Measurements from ENCODE around the gene UNC13A. TPM values are rescaled to one million over a fixed set of nuclear protein-coding genes. Genes with fewer than 3 reads are reported as not detected.

UNC13A gene
- total RNA-seq, 1 donor from 2014 or later: 2.1 TPM

DNA sequence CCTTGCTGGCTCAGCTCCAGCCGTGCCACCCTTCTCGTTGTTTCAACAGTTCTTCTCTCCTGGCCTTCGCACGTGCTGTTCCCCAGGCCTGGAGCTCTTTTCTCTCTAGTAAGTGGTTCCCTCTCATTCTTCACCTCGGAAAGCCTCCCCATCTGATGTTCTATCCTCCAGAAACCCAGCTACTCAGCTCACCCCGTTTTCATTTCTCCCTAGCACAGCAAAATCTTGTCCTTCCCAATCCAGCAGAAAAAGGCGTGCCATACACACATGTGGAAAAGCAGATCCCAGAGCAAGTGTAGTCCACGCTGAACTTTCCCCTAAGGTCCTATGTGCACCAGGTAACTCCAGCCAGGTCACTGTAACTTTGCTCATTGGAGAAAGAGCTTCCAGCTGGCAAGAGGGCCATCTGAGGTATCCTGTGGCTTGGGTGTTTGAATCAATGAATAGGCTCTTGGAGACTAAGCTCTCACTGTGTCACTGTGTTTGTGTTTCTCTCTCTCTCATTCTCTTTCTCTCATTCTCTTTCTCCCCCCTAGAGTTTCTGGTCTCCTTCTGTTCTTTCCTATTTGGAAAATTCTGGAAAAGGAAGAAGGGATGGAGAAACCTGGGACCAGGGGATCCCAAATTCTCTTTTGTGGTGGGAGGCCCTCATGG, 83.7 kb downstream of the UNC13A start:
- Mint-ChIP-seq H3K27me3 (ENCODE audit: low read depth) (peaks cover 24% of the 10 kb centered on the region), H3K27ac (ENCODE audit: unreplicated experiment) (no peak overlapping the region), H3K36me3 (ENCODE audit: low read depth) (no peaks in the 10 kb centered on the region), H3K9me3 (ENCODE audit: low read depth) (no peaks in the 10 kb centered on the region), H3K4me3 (ENCODE audit: unreplicated experiment) (no peak overlapping the region), H3K4me1 (ENCODE audit: low read depth) (peaks cover 7% of the 10 kb centered on the region)
- no peak for DNase-seq (ENCODE audit: low spot score)
- TF ChIP-seq, protein P1, sequence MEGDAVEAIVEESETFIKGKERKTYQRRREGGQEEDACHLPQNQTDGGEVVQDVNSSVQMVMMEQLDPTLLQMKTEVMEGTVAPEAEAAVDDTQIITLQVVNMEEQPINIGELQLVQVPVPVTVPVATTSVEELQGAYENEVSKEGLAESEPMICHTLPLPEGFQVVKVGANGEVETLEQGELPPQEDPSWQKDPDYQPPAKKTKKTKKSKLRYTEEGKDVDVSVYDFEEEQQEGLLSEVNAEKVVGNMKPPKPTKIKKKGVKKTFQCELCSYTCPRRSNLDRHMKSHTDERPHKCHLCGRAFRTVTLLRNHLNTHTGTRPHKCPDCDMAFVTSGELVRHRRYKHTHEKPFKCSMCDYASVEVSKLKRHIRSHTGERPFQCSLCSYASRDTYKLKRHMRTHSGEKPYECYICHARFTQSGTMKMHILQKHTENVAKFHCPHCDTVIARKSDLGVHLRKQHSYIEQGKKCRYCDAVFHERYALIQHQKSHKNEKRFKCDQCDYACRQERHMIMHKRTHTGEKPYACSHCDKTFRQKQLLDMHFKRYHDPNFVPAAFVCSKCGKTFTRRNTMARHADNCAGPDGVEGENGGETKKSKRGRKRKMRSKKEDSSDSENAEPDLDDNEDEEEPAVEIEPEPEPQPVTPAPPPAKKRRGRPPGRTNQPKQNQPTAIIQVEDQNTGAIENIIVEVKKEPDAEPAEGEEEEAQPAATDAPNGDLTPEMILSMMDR (IDR thresholded peaks at IDR 0.05): no peak

DNA sequence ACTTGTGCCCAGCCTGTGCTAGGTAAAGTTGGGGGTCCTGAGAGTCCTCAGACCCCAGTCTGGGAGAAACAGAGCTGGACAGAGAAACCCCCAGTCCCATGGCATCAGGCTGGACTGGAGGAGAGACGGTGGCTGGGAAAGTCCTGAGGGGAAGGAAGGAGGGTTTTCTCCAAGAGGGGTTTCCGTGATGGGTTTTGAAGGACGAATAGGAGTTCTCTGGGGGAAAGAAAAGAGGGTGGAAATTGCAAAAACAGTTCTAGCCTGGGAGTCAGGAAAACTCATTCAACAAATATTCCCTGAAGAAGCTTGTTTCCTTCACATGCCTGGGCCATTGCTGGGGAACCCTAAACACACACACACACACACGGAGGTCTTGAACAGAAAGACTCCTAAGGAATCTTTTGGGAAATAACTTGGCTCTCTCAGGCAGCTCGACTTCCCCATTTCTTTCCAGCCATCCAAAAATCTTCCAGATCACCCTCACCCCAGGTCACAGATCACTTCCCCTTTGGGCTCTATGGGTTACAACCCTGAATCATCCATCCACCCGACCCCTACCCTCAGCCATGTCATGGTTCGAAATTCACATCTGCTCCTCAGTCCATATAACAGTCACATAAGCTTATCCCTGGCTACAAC, 85.2 kb downstream of the UNC13A start:
- no peak overlapping the region for H3K4me3 Mint-ChIP-seq (ENCODE audit: unreplicated experiment)
- H3K4me1 Mint-ChIP-seq (ENCODE audit: low read depth): peaks cover 7% of the 10 kb centered on the region
- no peak overlapping the region for H3K27ac Mint-ChIP-seq (ENCODE audit: unreplicated experiment)
- H3K36me3 Mint-ChIP-seq (ENCODE audit: low read depth): no peaks in the 10 kb centered on the region
- H3K9me3 Mint-ChIP-seq (ENCODE audit: low read depth): no peaks in the 10 kb centered on the region
- TF ChIP-seq, protein P1 (IDR thresholded peaks at IDR 0.05): no peak
- no peak for DNase-seq (ENCODE audit: low spot score)
- peaks cover 24% of the 10 kb centered on the region for H3K27me3 Mint-ChIP-seq (ENCODE audit: low read depth)

DNA sequence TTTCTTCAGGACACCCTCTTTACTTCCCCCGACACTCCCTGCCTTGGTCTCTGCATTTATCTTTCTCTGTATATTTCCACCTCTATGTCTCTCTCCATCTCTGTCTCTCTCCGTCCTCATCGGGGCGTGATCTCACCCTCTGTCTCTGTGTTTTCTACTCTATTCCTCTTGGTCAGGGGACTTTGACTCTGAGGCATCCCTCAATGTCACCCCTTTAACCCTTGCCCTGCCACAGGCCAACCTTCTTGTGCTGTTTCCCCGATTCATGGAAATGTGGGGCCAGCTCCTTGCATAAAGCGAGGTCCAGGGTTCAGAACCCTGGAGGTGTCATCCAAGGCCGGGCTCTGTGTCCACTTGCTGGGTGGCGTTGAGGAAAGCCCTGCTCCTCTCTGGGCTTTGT, 85.9 kb downstream of the UNC13A start:
- H3K9me3 Mint-ChIP-seq (ENCODE audit: low read depth): no peaks in the 10 kb centered on the region
- DNase-seq (ENCODE audit: low spot score): no peak
- TF ChIP-seq, protein P1 (IDR thresholded peaks at IDR 0.05): no peak
- H3K36me3 Mint-ChIP-seq (ENCODE audit: low read depth): no peaks in the 10 kb centered on the region
- H3K4me1 Mint-ChIP-seq (ENCODE audit: low read depth): peaks cover 7% of the 10 kb centered on the region
- peaks cover 24% of the 10 kb centered on the region for H3K27me3 Mint-ChIP-seq (ENCODE audit: low read depth)
- H3K27ac Mint-ChIP-seq (ENCODE audit: unreplicated experiment): no peak overlapping the region
- H3K4me3 Mint-ChIP-seq (ENCODE audit: unreplicated experiment): no peak overlapping the region

DNA sequence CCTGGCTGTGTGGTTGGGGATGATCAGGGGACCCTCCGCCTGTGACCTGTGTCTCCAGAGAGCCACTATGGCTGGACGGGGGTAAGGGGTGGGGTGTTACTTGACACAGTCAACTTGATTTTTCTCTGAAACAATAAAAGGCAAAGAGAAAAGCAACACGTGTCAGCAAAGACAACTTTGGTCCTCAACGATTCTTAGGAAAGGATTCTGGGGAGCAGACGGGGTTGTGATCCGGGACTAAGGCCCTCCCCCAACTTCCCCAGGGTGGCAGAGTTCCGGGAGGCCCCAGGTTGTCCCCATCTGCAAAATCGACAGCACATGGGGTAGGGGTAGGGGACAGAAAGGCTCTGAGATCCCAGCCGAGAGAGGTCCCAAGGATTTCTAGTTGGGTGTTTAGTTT, 86.5 kb downstream of the UNC13A start:
- H3K27ac Mint-ChIP-seq (ENCODE audit: unreplicated experiment): no peak overlapping the region
- H3K4me1 Mint-ChIP-seq (ENCODE audit: low read depth): peaks cover 4% of the 10 kb centered on the region
- TF ChIP-seq, protein P1 (IDR thresholded peaks at IDR 0.05): no peak
- no peak for DNase-seq (ENCODE audit: low spot score)
- no peaks in the 10 kb centered on the region for H3K9me3 Mint-ChIP-seq (ENCODE audit: low read depth)
- H3K36me3 Mint-ChIP-seq (ENCODE audit: low read depth): no peaks in the 10 kb centered on the region
- H3K4me3 Mint-ChIP-seq (ENCODE audit: unreplicated experiment): no peak overlapping the region
- H3K27me3 Mint-ChIP-seq (ENCODE audit: low read depth): peaks cover 24% of the 10 kb centered on the region

DNA sequence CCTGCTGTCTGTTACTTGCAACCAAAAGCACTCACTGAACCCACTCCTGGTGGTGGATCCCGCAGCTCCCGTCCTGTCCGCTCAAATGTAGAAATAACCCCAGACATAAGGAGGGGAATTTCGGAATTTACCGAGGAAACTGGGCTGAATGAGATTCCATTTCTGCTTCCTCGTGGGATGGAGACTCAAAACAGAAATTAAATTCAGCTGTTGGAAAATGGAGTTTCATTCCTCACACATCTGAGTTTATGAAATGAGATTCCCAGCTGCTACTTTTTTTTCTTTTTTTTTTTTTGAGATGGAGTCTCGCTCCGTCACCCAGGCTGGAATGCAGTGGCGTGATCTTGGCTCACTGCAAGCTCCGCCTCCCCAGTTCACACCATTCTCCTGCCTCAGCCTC, 88.4 kb downstream of the UNC13A start:
- DNase-seq (ENCODE audit: low spot score): no peak
- H3K36me3 Mint-ChIP-seq (ENCODE audit: low read depth): no peaks in the 10 kb centered on the region
- no peaks in the 10 kb centered on the region for H3K9me3 Mint-ChIP-seq (ENCODE audit: low read depth)
- TF ChIP-seq, protein P1 (IDR thresholded peaks at IDR 0.05): no peak
- no peak overlapping the region for H3K27ac Mint-ChIP-seq (ENCODE audit: unreplicated experiment)
- no peak overlapping the region for H3K4me3 Mint-ChIP-seq (ENCODE audit: unreplicated experiment)
- H3K27me3 Mint-ChIP-seq (ENCODE audit: low read depth): peaks cover 24% of the 10 kb centered on the region
- no peaks in the 10 kb centered on the region for H3K4me1 Mint-ChIP-seq (ENCODE audit: low read depth)
